LNCaP clone FGC (cell line): ENCODE measurements around the gene DCLK2.

Experiments
- DNase-seq: peaks from one replicate; pipeline ENCODE4 v3.0.0-alpha.2; 2011; ENCODE audit warnings: low read depth
- H3K4me3 ChIP-seq: 2 replicates; pipeline ENCODE4 v1.5.1; 2011; ENCODE audit warnings: mild to moderate bottlenecking, low read depth, low read length, control low read depth
- TF ChIP-seq, protein P1 (sequence below): IDR thresholded peaks from 2 replicates; pipeline ENCODE4 v1.5.1; 2012; ENCODE audit warnings: mild to moderate bottlenecking; ENCODE audit not compliant: control insufficient read depth, insufficient read depth; ENCODE audit errors: extremely low read depth

DCLK2 gene

DNA sequence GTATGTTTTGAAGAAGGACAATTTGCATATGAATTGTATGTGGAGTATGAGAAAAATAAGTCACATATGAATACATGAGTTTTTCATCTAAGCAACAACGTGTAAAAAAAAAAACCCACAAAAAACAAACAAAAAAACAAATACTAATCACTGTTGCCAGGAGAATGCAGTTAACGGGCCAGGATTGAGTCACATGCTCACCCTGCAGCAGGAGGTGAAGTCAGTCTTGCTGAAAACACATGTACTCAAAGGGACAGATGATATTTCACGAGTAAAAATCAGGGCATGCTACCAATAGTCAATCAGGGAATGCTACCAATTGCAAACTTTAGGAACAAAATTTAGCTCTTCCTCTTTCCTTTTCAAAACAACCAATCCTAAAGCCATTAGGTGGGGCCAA lies 10.4 kb upstream of the DCLK2 start:
- H3K4me3 ChIP-seq: no peak overlapping the region
- DNase-seq: no peak
- TF ChIP-seq, protein P1, sequence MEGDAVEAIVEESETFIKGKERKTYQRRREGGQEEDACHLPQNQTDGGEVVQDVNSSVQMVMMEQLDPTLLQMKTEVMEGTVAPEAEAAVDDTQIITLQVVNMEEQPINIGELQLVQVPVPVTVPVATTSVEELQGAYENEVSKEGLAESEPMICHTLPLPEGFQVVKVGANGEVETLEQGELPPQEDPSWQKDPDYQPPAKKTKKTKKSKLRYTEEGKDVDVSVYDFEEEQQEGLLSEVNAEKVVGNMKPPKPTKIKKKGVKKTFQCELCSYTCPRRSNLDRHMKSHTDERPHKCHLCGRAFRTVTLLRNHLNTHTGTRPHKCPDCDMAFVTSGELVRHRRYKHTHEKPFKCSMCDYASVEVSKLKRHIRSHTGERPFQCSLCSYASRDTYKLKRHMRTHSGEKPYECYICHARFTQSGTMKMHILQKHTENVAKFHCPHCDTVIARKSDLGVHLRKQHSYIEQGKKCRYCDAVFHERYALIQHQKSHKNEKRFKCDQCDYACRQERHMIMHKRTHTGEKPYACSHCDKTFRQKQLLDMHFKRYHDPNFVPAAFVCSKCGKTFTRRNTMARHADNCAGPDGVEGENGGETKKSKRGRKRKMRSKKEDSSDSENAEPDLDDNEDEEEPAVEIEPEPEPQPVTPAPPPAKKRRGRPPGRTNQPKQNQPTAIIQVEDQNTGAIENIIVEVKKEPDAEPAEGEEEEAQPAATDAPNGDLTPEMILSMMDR: no peak

DNA sequence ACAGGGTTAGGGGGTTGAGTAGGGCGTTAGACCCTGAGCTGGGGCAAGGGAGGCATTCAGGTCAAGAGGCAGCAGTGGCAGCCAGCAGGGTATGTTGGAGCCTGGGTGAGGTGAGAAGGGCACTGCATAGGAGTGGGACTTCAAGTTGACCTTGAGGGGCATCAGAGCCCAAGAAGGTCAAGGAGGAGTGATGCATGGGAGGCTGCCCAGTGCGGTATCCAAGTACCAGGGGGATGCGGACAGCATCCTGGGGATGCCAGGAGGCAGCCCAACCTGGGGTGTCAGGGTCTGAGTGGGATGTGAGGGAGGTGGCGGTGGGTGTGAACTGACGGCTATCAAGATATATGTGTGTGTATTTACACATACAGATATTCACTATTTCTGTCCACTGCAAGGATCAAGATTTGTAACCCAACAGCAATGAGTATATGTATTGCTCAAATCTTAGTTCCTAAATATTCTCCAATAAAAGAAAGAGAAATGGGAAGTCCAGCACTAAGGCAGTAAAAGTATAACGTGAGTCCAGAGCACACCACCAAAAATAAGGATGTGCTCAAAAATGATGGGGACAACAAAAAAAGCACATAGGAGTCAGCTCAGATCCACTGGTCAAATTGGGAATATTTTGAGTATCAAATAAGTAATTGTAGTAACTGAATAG lies 9.8 kb upstream of the DCLK2 start:
- H3K4me3 ChIP-seq: no peak overlapping the region
- no peak for DNase-seq
- TF ChIP-seq, protein P1: no peak

DNA sequence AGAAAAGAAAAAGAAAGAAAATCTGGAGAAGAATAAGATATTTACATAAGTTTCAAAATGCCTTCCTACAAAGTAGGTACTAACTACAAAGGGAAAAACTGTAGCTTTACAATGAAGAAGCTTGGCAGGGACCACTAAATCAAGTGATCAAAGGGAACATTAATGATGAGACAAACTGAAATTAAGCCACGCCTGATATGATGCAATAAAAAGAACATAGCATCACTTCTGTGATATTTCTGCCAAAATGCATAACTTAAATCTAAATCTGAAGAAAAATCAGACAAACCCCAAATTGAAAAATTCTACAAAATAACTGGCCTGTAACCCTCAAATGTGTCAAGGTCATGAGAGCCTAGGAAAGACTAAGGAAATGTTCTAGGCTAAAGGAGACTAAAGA lies 8.9 kb upstream of the DCLK2 start:
- DNase-seq: no peak
- no peak overlapping the region for H3K4me3 ChIP-seq
- TF ChIP-seq, protein P1: no peak

DNA sequence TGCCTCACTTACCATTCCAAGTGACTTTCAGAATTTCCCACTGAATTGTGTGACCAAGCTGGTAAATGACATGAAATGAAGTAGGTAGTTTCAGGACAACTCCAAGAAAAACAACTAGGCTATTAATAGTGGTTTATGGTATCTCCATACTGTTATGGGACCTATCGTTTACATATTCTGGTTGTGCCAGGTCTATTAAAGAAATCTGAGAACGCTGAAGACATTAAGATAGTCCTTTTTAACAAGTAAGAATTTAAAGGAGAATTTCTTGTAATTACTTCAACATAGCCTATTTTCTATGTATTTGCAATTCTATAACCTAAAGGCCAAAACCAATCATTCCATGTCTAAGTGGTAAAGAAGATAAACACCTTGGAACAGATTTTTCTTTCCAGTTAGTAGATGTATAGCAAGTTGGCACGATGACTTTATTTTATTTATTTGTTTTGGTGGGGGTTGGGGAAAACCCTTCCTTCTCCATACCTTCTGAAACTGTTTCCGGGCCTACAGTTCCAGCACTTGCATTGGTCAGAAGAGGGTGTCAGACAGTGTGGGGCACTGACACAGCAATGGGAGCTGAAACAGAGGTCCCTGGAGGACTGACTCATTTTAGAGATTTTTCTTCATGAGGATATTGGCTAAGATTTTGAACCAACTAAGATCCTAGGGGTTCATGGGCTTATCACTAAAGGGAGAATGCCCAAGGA lies 7.6 kb upstream of the DCLK2 start:
- no peak overlapping the region for H3K4me3 ChIP-seq
- DNase-seq: peak; percentile 67
- TF ChIP-seq, protein P1: no peak

DNA sequence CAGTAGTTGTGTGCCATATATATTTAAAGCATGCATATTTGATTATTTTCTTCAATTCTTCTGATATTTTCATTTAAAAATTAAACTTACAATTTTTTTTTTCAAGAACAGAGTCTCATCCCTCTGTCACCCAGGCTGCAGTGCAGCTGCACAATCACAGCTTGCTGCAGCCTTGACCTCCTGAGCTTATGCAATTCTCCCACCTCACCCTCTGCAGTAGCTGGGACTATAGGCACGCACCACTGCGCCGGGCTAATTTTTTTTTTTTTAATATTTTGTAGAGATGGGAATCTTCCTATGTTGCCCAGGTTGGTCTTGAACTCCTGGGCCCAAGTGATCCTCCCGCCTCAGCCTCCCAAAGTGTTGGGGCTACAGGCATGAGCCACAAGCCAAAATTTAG lies 5.8 kb upstream of the DCLK2 start:
- H3K4me3 ChIP-seq: no peak overlapping the region
- TF ChIP-seq, protein P1: no peak
- no peak for DNase-seq

DNA sequence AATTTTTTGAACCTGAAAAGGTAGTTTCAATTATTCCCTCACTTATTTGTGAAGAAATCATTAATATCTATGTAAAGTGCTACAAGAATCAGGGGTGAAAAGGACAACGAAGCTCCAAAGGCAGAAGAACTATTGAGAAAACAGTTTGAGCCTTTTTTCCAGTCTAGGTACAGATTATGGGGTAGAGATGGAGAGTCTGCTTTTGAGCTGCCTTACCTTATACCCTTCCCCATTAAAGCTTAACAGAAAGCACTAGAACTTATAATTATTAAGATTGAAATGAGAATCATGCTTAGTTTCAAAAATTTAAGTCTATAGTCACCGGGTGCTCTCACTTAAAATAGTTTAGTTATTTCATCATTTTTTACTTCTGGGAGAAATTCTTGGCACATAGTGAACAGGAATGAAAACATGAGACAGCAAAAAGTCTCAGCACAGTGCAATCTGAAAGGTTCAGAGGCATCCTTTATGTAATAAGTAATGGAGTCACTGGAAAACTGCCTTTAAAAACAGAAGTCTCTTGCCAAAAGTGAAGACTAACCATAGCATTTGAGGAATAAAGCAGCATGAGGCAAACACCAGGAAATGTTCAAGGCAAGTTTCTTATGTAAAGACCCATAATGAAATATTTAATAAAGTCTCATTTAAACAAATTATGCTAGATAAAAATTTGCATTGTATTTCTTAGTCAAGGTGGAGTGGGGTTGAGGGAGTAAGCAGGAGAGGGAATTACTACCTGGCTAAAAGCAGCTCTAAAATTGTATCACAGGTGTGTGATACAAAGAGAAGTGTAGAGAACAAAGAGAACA lies 5.1 kb upstream of the DCLK2 start:
- no peak overlapping the region for H3K4me3 ChIP-seq
- TF ChIP-seq, protein P1: no peak
- peak; percentile 18 for DNase-seq
